ENCODE results near the gene MAML1. TPM values are rescaled to one million over a fixed set of nuclear protein-coding genes. Genes with fewer than 3 reads are reported as not detected.
"Not testable (repeated sequence)": the region's sequence is repeated elsewhere in the genome, so short reads cannot be mapped to it uniquely, and the experiment has no call there.

MAML1 gene
- total RNA-seq, 1 donor from 2014 or later = 32.5 TPM

DNA sequence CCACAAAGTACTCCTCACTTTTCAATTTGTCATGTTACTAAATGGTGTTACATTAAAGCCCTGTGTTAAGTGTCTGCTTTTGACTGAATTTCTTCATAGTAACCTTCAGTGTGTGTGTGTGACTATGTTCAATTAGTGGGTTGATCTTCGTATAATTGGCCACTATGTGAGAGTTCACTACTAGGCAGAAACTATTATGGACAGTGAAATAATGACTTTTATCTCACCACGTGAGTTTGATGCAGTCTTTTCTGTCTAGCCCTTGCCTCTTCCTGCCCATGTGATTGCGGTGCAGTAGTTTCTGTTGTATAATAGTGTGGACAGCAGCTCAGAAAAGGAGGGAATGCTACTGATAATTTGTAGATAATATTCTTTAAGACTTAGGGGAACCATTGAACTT lies 1.8 kb upstream of the MAML1 start:
- intact Hi-C loops (cut with DNase I) = no loop called here
- DNase-seq (ENCODE audit: low spot score) (no peak), ATAC-seq (no peak)

- ATAC-seq (peak; percentile 29), DNase-seq (ENCODE audit: low spot score) (peak; percentile 64)
- intact Hi-C loops (cut with DNase I) = no loop called here
Measured at GRCh38 chr5:179731791-179732411, 721 bp upstream of the MAML1 start.

DNA sequence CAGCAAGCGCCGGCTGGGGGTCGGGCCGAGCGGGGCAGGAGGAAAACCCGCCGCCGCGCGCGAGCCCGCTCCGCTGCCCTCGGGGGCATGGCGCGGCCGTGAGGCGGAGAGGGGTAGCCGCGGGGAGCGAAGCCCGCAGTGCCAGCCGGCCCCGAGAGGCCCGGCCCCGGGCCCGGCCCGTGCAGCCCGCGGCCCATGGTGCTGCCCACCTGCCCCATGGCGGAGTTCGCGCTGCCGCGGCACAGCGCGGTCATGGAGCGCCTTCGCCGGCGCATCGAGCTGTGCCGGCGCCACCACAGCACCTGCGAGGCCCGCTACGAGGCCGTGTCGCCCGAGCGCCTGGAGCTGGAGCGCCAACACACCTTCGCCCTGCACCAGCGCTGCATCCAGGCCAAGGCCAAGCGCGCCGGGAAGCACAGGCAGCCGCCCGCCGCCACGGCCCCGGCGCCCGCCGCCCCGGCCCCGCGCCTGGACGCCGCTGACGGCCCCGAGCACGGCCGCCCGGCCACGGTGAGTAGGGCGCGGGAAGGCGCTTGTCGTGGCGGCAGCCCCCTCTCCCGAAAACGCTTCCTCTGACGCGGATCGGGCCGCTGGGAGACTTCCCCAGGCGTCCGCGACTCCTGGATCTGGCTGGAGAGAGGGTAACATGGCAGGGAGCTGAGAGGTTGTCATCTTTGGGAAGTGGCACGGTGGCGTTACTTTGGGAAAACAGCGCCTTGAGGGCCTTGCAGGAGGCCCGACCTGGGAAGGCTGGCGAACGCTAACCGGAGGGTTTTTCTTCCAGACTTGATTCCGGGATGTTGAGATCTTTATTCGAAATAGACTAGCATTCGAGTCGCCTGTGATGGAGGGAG lies 523 bp downstream of the MAML1 start:
- peak; percentile 65 for DNase-seq (ENCODE audit: low spot score)
- intact Hi-C loops (cut with DNase I) = no loop called here
- no peak for ATAC-seq

- DNase-seq (ENCODE audit: low spot score) = no peak
- intact Hi-C loops (cut with DNase I) = no loop called here
- ATAC-seq = no peak
Measured at GRCh38 chr5:179733772-179734126, 1.1 kb downstream of the MAML1 start.

DNA sequence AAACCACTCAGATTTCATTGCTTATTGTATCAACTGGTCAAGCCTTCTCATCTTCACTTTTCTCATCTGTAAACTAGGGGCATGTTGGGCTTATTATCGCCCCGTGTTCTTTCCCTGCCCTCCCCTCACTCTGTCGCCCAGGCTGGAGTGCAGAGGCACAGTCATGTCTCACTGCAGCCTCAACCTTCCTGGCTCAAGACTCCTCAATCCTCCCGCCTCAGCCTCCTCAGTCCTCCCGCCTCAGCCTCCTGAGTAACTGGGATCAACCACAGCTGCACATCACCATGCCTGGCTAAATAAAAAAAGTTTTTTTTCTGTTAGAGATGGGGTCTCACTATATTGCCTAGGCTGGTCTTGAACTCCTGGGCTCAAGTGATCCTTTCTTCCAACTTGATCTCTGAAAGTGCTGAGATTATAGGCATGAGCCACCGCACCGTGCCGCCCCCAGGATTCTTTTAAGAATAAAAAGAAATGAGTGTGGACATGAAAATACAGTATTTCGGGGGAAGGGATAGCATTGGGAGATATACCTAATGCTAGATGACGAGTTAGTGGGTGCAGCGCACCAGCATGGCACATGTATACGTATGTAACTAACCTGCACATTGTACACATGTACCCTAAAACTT lies 2.0 kb downstream of the MAML1 start:
- intact Hi-C loops (cut with DNase I) = no loop called here
- no peak for DNase-seq (ENCODE audit: low spot score)
- no peak for ATAC-seq

GRCh38 chr5:179738742-179739141 lies 6.1 kb downstream of the MAML1 start:
- intact Hi-C loops (cut with DNase I) = no loop called here
- ATAC-seq = no peak
- no peak for DNase-seq (ENCODE audit: low spot score)

GRCh38 chr5:179744106-179744505 lies 11.5 kb downstream of the MAML1 start:
- DNase-seq (ENCODE audit: low spot score); ATAC-seq; intact Hi-C loops (cut with DNase I): not testable (repeated sequence)

- DNase-seq (ENCODE audit: low spot score) (no peak), ATAC-seq (no peak)
- intact Hi-C loops (cut with DNase I) = no loop called here
Measured at GRCh38 chr5:179746872-179747271, 14.2 kb downstream of the MAML1 start.

DNA sequence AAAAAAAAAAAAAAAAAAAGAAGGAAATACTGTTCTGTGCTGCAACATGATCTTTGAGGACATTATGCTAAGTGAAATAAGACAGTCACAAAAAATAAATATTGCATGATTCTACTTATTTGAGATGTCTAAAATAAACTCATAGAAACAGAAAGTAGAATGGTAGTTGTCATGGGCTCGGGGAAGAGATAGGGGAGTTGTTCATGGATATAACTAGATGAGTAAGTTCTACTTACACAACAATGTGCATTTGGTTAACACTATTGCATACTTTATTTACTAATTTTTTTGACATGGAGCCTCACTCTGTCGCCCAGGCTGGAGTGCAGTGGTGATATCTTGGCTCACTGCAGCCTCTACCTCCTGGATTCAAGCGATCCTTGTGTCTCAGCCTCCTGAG lies 15.2 kb downstream of the MAML1 start:
- ATAC-seq (no peak), DNase-seq (ENCODE audit: low spot score) (no peak)
- intact Hi-C loops (cut with DNase I) = no loop called here

GRCh38 chr5:179749857-179750508 lies 17.4 kb downstream of the MAML1 start:
- peak; percentile 28 for DNase-seq (ENCODE audit: low spot score)
- no peak for ATAC-seq
- intact Hi-C loops (cut with DNase I) = no loop called here

GRCh38 chr5:179753971-179754370 lies 21.3 kb downstream of the MAML1 start:
- intact Hi-C loops (cut with DNase I) = no loop called here
- ATAC-seq (no peak), DNase-seq (ENCODE audit: low spot score) (peak; percentile 19)

GRCh38 chr5:179755022-179755421 lies 22.4 kb downstream of the MAML1 start:
- DNase-seq (ENCODE audit: low spot score) (no peak), ATAC-seq (no peak)
- intact Hi-C loops (cut with DNase I) = no loop called here

DNA sequence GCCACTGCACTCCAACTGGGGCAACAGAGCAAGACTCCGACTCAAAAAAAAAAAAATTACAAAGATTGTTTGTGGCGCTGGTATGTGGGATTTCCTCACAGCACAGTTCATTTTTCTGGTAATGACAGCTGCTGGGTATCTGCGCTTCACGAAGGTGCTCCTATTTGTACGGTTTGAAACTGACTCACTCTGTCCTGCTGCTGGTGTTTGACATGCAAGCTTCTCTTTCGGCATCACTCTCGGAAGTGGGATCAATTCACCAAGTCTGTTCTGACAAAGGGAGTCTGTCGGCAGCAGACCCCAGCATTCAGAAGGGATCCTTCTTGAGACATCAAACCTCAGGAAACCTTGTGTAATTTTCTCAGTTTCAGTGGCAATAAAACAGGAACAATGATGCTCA lies 26.3 kb downstream of the MAML1 start:
- intact Hi-C loops (cut with DNase I) = loop anchor here (2.0 kb wide), 1 partner anchor 38 kb away; no protein-coding TSS in a partner anchor
- ATAC-seq (no peak), DNase-seq (ENCODE audit: low spot score) (no peak)

GRCh38 chr5:179759581-179760551 lies 27.2 kb downstream of the MAML1 start:
- no peak for DNase-seq (ENCODE audit: low spot score)
- ATAC-seq = no peak
- intact Hi-C loops (cut with DNase I) = loop anchor here (2.0 kb wide), 1 partner anchor 37 kb away; no protein-coding TSS in a partner anchor

GRCh38 chr5:179762079-179762780 lies 29.6 kb downstream of the MAML1 start:
- peak; percentile 67 for ATAC-seq
- no peak for DNase-seq (ENCODE audit: low spot score)
- intact Hi-C loops (cut with DNase I) = no loop called here

DNA sequence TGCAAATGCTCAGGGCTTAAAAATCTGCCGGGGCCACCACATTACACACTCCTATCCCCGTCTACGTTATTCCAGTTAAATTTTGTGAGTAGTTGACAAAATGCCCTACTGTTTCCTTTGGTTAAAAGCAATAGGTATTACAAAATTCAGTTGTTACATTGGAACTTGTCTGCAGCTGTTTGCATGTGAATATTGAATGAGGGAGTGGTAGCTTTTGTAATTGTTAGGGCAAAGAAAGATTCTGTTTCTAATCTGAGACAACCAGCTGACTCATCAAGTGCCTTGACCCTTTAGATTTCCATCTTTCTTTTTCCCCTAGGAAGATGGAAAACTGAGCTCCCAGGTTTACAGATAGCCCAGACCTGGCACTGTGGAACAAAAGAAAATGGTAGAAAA lies 30.2 kb downstream of the MAML1 start:
- intact Hi-C loops (cut with DNase I) = no loop called here
- no peak for DNase-seq (ENCODE audit: low spot score)
- peak; percentile 27 for ATAC-seq

DNA sequence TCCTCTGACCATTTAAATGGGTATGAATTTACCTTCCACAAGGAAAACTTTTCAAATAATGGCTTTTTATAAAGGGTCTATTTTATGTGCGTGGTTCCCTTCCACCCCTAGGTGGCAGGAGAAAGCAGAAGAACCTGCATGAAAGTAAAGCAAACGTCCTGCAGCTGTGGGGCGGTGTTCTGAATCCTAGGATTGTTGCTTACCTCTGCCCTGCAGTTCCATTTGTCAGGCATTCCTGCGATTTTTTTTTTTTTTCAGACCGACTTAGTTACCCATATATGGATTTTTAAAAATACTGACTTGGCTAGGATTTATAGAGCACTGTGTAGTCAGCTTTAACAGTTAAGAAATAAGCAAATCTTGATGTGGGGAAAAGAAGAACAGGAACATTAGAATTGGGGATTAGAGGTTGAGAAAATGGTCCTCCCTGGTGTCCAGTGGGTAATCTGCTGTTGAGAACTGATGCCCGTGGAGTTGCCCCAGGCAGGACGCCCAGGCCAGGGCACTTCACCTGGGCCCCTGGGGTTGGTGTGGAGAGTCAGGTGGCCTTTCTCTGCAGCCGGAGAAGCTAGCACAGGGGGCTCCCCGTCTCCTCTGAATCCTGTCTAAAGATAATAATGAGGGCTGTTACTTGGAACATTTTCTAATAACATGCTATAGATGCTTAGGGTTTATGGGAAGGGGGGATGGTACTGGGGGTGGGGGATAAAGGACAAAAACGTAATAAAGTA lies 30.8 kb downstream of the MAML1 start:
- peak; percentile 90 for ATAC-seq
- intact Hi-C loops (cut with DNase I) = no loop called here
- peak; percentile 72 for DNase-seq (ENCODE audit: low spot score)
